GM13976 (cell line): ENCODE measurements around the gene GDPD5.

ENCODE experiments used
- DNase-seq: peaks from one replicate; pipeline ENCODE4 v3.0.0; 2012; ENCODE audit warnings: low spot score
- in situ Hi-C: fragments of 300-500 bp; cut with MboI; formaldehyde crosslinking; loops from one replicate; pipeline ENCODE4 v1.12.0; 2022; ENCODE audit warnings: low sequenced_read_pairs, mixed read lengths, inconsistent platforms; ENCODE audit not compliant: unreplicated experiment
- TF ChIP-seq, protein P1 (sequence below): IDR thresholded peaks from 2 replicates; pipeline ENCODE4 v1.5.1; 2012; ENCODE audit warnings: borderline replicate concordance, mild to moderate bottlenecking; ENCODE audit not compliant: insufficient read depth; ENCODE audit errors: extremely low read depth, missing control alignments, control extremely low read depth

Gene GDPD5

DNA sequence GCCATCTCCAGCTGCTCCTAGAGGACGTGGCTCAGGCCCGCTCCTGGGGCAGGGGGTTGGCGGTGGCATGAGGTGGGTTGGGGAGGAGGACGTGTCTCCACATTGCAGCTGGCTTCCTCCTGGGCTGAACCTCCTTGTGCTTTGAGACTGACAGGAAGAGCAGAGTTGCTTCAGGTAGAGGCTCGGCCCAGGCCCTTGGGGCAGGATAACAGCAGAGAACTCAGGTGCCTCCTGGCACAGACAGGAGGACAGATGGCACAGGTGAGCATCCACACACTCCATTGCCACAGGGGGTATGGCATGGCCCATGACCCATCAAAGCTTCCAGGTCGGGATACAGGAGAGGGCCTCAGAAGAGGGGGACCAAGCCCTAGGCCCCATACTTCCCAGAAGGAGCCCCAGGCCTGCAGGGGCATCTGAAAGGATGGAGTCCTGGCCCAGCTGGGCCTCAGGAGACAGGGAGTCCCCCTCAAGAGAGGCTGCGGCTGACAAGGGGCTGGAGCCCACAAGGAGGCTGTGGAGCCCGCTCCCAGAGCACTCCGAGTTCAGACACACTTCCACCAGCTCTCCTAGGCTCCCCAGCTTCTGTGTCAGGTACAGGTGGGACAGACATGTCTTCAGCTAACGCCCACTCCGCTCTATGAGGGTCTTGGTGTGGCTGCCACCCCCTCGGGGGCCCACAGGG is 90.7 kb downstream of the GDPD5 start:
- in situ Hi-C loops: no loop called here

DNA sequence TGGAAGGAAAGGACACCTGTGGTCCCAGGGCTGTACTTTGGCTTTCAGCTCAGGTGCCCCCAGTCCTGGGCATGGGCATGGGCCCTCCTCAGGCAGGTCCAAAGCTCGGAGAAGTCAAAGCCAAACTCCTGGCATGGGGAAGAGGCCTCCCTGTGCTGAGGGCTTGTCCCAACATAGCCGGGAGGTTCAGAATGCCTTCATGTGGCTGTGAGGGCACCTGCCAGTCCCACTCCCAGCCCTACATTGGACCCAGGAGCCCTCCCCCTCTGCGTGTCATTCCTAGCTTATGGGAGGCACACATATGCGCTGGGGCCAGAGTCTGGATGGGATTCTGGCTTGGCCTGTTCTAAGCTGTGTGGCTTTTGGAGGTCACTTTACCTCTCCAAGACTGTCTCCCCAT is 91.7 kb downstream of the GDPD5 start:
- DNase-seq: no peak
- TF ChIP-seq, protein P1, sequence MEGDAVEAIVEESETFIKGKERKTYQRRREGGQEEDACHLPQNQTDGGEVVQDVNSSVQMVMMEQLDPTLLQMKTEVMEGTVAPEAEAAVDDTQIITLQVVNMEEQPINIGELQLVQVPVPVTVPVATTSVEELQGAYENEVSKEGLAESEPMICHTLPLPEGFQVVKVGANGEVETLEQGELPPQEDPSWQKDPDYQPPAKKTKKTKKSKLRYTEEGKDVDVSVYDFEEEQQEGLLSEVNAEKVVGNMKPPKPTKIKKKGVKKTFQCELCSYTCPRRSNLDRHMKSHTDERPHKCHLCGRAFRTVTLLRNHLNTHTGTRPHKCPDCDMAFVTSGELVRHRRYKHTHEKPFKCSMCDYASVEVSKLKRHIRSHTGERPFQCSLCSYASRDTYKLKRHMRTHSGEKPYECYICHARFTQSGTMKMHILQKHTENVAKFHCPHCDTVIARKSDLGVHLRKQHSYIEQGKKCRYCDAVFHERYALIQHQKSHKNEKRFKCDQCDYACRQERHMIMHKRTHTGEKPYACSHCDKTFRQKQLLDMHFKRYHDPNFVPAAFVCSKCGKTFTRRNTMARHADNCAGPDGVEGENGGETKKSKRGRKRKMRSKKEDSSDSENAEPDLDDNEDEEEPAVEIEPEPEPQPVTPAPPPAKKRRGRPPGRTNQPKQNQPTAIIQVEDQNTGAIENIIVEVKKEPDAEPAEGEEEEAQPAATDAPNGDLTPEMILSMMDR: no peak
- in situ Hi-C loops: no loop called here

More for the DNA sequence above, 90.7 kb downstream of the GDPD5 start:
- TF ChIP-seq, protein P1: no peak
- DNase-seq: no peak

DNA sequence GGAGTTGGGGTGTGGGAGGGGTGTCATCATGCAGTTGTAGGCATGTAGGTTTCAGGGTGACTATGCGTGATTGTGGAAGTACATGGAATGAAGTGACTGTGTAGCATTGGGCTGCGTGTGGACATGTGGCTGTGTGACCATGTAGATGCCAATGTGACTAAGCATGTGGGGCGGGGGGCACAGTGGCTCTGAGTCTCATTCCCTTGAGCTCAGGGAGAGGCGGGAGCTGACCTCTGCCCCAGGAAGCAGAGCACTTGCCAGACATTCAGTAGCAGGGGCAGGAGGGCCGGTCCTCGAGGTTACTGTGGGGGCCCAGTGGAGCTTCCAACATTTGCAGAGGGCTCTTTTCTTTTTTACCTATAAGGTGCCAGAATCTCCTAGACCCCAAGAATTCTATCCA is 92.3 kb downstream of the GDPD5 start:
- TF ChIP-seq, protein P1: no peak
- in situ Hi-C loops: no loop called here
- no peak for DNase-seq

DNA sequence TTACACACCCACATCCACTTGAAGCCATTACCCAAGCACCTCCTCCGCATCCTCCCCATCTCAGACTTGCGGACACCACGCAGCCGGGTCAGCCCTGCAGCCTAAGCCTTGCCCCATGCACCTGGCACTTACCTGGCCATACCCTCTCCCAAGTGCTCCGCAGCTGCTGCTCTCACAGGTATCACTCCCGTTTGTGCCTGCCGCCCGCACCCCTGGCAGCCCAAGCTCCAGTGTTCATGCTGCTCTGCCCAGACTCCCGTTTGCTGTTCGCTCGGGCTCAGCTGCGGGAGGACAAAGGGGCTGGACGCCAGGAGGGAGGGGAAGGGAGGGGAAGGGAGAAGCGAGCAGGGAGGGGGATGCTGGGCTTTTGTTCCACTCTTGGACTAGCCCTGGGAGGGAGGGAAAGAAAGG is 92.8 kb downstream of the GDPD5 start, which contains the start of gene KLHL35:
Gene KLHL35 (minus strand): TSS at position 293 of the 411 bp plus-strand sequence. CDS start 2,574 bp downstream, outside the sequence.
- TF ChIP-seq, protein P1: no peak
- DNase-seq: no peak
- in situ Hi-C loops: no loop called here

DNA sequence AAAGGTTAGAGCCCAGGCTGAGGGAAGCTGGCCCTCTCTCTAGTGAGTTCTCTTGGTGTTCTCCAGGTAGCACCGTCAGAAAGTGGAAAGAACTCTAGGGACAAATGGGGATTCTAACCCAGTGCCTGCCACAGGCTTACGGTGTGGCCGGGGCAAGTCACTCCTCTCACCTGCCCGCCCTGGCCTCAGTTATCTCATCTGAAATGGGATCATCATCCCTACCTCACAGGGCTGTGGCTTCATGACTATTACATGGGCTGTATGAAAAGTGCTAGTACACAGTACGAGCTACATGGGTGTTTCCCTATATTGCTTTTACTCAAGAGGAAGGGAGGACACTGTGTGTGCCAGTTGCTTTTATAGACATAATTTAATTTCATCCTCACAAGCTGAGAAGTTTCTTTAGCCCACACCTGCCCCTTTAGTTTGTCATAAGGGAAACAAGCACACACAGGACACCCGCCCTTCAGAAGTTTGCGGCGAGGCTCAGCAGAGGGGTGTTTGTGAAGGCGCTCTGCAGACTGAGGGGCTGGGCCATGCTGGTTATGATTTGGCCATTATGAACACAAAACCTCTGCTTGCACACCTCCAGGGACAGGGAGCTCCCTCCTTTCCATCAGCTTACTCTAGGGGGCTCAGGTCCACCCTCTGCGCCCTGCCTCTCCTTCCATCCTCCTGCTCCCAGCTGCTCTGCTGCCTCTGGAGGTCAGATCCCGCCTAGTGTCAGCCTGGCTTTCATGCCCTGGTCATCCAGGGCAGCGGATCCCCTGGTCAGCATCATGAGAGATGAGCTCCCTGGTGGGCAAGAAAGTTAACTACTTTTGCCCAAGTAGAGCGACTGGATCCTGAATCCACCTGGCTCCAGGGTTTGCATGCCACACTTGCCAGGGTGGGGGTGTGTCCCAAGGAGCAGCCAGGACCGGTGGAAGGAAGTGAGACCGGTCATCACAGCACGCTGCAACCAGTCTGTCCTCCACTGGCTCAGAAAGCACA is 93.9 kb downstream of the GDPD5 start:
- no peak for DNase-seq
- in situ Hi-C loops: no loop called here

More for the DNA sequence above, 93.9 kb downstream of the GDPD5 start:
- TF ChIP-seq, protein P1: no peak
